Measurements from ENCODE around the gene ARRDC4.
"Not testable (repeated sequence)": the region's sequence is repeated elsewhere in the genome, so short reads cannot be mapped to it uniquely, and the experiment has no call there.

ARRDC4 gene

DNA sequence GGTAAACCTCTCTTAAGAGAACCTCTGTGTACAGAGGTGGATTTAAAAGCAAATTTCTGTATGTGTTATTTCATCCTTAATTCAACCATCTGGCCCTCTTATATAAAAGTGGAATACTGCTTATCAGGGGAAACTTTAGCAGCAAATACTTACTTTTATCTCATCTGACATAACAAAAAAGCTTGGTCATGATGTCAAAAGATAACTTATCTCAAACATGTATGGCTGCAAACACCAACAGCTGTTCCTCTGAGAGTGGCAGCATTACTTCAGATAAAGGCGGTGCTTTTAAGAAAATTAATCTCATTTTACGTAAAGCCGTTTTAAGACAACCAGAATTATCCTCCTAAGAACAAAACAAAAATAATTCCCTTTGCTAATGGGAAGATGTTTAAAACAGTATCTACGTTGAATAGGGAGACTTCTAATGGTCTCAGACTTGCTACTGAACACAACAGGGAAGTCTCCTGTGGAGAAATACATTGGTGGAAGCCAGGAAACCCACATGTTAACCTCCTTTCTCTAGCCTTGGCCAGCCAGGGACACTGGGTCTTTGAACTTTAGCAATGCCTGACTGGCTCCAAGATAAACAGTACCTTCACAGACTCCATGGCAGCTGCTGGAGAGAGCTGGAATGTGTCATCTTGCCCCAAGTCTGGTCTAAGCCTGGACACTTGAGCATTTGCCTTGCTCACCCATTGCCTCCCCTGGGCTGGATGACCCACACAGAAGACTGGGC is 18.1 kb downstream of the ARRDC4 start:
- H3K36me3 Mint-ChIP-seq (ENCODE audit: low read depth), result no peaks in the 10 kb centered on the region
- no peaks in the 10 kb centered on the region for H3K27me3 Mint-ChIP-seq
- no peak overlapping the region for H3K27ac Mint-ChIP-seq
- no peak overlapping the region for H3K4me3 Mint-ChIP-seq
- H3K9me3 Mint-ChIP-seq, result no peaks in the 10 kb centered on the region
- H3K4me1 Mint-ChIP-seq (ENCODE audit: low read depth), result no peaks in the 10 kb centered on the region

GRCh38 chr15:97979140-97979520 is 18.6 kb downstream of the ARRDC4 start:
- Mint-ChIP-seq H3K27ac (no peak overlapping the region), H3K27me3 (no peaks in the 10 kb centered on the region), H3K4me3 (no peak overlapping the region)

GRCh38 chr15:97981058-97981457 is 20.6 kb downstream of the ARRDC4 start:
- Mint-ChIP-seq H3K27ac (no peak overlapping the region), H3K4me3 (no peak overlapping the region), H3K9me3 (peaks cover 7% of the 10 kb centered on the region), H3K4me1 (ENCODE audit: low read depth) (no peaks in the 10 kb centered on the region), H3K36me3 (ENCODE audit: low read depth) (no peaks in the 10 kb centered on the region), H3K27me3 (no peaks in the 10 kb centered on the region)

More at GRCh38 chr15:97979140-97979520, 18.6 kb downstream of the ARRDC4 start:
- Mint-ChIP-seq H3K9me3 (no peaks in the 10 kb centered on the region), H3K4me1 (ENCODE audit: low read depth) (no peaks in the 10 kb centered on the region), H3K36me3 (ENCODE audit: low read depth) (no peaks in the 10 kb centered on the region)

DNA sequence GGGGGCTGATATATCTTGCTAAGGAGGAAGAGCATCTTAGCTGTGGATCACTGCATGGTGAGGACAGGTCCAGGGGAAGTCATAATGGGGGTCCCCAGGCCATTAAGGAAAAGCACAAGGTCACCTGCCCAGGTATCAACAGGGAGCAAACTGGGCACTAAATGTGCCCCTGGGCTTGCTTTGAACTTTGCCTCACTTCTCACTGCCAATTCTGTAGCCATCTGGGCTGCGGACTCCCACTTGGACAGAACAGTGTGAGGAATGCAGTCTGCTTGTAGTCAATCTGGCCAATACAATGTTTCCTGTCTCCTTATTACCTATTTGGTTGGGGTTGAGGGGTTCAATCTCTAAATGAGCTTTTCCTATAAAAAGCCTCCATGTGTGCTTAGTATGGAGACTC is 21.3 kb downstream of the ARRDC4 start:
- H3K4me3 Mint-ChIP-seq, result no peak overlapping the region
- H3K36me3 Mint-ChIP-seq (ENCODE audit: low read depth), result peaks cover 4% of the 10 kb centered on the region
- H3K9me3 Mint-ChIP-seq, result peaks cover 13% of the 10 kb centered on the region
- no peaks in the 10 kb centered on the region for H3K4me1 Mint-ChIP-seq (ENCODE audit: low read depth)
- no peaks in the 10 kb centered on the region for H3K27me3 Mint-ChIP-seq
- H3K27ac Mint-ChIP-seq, result no peak overlapping the region

DNA sequence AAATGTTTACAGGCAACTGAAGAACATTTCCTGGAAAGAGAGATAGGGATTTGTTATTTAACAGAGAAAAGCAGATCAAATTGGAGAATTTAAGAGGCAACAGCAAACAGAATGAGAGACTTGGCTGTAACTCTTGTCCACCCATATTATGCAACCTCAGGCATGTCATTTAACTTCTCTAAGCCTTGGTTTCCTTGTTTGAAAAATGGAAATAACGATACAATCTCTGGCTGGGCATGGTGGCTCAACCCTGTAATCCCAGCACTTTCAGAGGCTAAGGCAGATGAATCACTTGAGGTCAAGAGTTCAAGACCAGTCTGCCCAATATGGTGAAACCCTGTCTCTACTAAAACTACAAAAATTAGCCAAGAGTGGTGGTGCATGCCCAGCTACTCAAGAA is 23.7 kb downstream of the ARRDC4 start:
- Mint-ChIP-seq H3K27ac (no peak overlapping the region), H3K4me3 (no peak overlapping the region), H3K27me3 (no peaks in the 10 kb centered on the region), H3K36me3 (ENCODE audit: low read depth) (peaks cover 4% of the 10 kb centered on the region), H3K9me3 (peaks cover 19% of the 10 kb centered on the region), H3K4me1 (ENCODE audit: low read depth) (no peaks in the 10 kb centered on the region)

GRCh38 chr15:97985979-97986378 is 25.5 kb downstream of the ARRDC4 start:
- not testable (repeated sequence) for H3K36me3 Mint-ChIP-seq (ENCODE audit: low read depth); H3K4me3 Mint-ChIP-seq

DNA sequence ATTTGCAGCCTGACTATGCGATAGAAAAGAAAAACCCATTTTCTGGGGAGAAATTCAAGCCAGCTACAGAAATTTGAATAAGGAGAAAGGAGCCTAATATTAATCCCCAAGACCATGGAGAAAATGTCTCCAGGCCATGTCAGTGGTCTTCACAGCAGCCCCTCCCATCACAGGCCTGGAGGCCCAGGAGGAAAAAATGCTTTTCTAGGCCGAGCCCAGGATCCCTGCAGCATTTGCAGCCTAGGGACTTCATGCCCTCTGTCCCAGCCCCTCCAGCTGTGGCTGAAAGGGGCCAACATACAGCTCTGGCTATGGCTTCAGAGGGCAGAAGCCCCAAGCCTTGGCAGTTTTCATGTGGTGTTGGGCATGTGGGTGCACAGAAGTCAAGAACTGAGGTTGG is 26.3 kb downstream of the ARRDC4 start:
- no peak overlapping the region for H3K27ac Mint-ChIP-seq
- peaks cover 26% of the 10 kb centered on the region for H3K9me3 Mint-ChIP-seq
- H3K4me3 Mint-ChIP-seq, result no peak overlapping the region
- H3K36me3 Mint-ChIP-seq (ENCODE audit: low read depth), result peaks cover 4% of the 10 kb centered on the region
- no peaks in the 10 kb centered on the region for H3K27me3 Mint-ChIP-seq
- no peaks in the 10 kb centered on the region for H3K4me1 Mint-ChIP-seq (ENCODE audit: low read depth)

More at GRCh38 chr15:97985979-97986378, 25.5 kb downstream of the ARRDC4 start:
- not testable (repeated sequence) for H3K4me1 Mint-ChIP-seq (ENCODE audit: low read depth); H3K27me3 Mint-ChIP-seq; H3K27ac Mint-ChIP-seq
- peaks cover 26% of the 10 kb centered on the region for H3K9me3 Mint-ChIP-seq

DNA sequence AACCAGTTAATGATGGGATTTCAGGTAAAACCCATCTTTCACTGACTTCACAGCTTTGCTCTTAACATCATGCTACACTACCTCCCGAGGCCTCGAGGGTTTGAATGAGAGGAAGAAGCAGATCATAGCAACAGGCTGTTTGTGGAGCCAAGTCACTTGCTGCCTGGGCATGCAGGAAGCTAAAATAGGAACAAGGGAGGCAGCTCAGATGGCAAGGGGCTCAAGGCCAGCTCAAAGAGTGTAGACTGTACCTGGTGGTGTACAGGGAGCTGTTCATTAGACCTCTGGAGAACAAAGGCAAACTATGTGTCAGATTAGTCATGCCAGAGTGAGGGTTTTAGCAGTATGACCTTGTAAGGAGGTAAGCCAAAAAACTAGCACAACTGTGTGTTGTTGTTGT is 28.8 kb downstream of the ARRDC4 start:
- Mint-ChIP-seq H3K36me3 (ENCODE audit: low read depth) (peaks cover 4% of the 10 kb centered on the region), H3K9me3 (peaks cover 26% of the 10 kb centered on the region), H3K4me3 (no peak overlapping the region), H3K27me3 (no peaks in the 10 kb centered on the region), H3K4me1 (ENCODE audit: low read depth) (no peaks in the 10 kb centered on the region), H3K27ac (no peak overlapping the region)

DNA sequence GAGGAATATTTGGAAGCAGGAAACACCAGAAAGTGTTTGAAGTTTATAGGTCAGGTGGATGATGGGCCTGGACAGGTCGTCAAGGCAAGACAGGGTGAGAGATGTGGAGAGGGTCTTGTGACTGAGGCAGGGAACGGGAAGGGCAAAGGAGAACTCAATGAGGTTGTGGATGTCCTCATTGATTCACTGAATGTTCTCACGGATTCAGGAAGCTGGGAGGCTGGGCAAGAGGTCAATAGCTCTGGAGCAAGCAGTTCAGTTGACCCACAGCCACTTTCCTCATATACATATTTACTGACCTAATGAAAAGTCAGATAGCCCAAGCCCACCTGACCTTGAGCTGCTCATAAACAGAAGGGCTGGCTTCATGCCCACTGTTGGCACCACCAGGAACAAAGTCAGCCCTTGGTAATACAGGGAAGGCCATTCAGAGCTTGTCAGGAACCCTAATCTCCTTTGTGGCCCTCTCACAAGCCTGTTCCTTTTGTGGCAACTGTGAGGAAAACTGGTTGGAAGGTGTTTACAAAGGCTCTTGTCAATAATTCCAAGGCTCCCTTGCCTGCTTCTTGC is 31.6 kb downstream of the ARRDC4 start:
- peaks cover 13% of the 10 kb centered on the region for H3K9me3 Mint-ChIP-seq
- H3K27me3 Mint-ChIP-seq, result no peaks in the 10 kb centered on the region
- no peak overlapping the region for H3K4me3 Mint-ChIP-seq
- peaks cover 10% of the 10 kb centered on the region for H3K4me1 Mint-ChIP-seq (ENCODE audit: low read depth)
- no peaks in the 10 kb centered on the region for H3K36me3 Mint-ChIP-seq (ENCODE audit: low read depth)
- no peak overlapping the region for H3K27ac Mint-ChIP-seq

DNA sequence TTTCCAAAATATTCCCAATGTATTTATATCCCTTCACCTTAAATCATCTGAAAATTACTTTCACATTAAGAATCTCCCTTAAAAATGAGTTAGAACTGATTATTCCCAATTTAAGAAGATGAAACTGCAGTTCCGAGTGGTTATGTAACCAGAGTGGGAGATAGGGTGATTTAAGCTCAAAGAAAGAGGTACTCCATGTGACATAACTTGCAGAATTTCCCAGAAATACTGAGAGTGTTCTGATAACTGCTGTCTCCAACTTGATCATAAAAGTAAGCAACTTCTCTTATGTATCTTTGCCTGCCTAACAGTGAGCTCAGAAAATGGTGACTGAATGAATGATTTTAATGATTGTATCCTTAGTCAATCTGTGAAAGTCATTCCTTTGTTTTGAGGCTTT is 32.3 kb downstream of the ARRDC4 start:
- Mint-ChIP-seq H3K27me3 (no peaks in the 10 kb centered on the region), H3K9me3 (peaks cover 13% of the 10 kb centered on the region), H3K27ac (no peak overlapping the region), H3K36me3 (ENCODE audit: low read depth) (no peaks in the 10 kb centered on the region), H3K4me3 (no peak overlapping the region), H3K4me1 (ENCODE audit: low read depth) (peaks cover 10% of the 10 kb centered on the region)

- Mint-ChIP-seq H3K27me3 (no peaks in the 10 kb centered on the region), H3K36me3 (ENCODE audit: low read depth) (no peaks in the 10 kb centered on the region), H3K9me3 (peaks cover 8% of the 10 kb centered on the region), H3K4me1 (ENCODE audit: low read depth) (peaks cover 10% of the 10 kb centered on the region), H3K27ac (no peak overlapping the region), H3K4me3 (no peak overlapping the region)
Observed at GRCh38 chr15:97993310-97993738, 32.8 kb downstream of the ARRDC4 start.

DNA sequence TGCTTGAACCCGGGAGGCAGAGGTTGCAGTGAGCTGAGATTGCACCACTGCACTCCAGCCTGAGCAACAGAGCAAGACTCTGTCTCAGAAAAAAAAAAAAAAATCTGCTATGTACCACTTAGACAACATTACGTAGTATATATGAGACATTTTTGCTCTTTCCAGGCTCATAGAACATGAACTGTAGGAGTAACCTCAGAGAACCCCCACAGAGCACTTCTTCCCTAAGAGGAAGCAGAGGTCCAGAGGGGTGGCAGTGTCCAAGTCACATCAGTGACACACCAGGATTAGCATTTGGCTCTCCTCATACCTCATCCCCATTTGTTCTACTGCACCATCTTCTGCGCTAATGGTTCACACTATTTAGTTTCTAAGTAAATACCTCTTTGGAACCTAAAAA is 33.7 kb downstream of the ARRDC4 start:
- Mint-ChIP-seq H3K27me3 (no peaks in the 10 kb centered on the region), H3K27ac (no peak overlapping the region), H3K9me3 (peaks cover 6% of the 10 kb centered on the region), H3K4me1 (ENCODE audit: low read depth) (peaks cover 10% of the 10 kb centered on the region), H3K36me3 (ENCODE audit: low read depth) (no peaks in the 10 kb centered on the region), H3K4me3 (no peak overlapping the region)

DNA sequence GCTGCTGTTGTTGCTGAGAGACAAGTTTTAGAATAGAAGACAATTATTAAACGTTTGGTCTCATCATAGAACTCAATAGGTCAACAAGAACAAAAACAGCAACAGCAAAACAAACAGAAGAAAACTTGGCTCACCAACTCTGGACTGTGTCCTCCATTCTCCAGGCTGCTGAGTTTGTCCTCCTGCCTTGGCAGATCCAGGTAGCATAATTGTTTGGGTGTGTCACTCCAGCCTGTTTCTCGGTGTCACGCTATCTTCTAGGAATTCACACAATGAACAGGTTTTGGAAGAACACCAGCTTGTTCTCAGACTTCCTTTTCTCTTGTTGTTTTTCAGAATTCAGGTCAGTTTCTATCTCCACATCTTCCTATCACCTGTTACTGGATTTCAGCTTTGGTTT is 34.7 kb downstream of the ARRDC4 start:
- peaks cover 10% of the 10 kb centered on the region for H3K4me1 Mint-ChIP-seq (ENCODE audit: low read depth)
- no peak overlapping the region for H3K27ac Mint-ChIP-seq
- no peak overlapping the region for H3K4me3 Mint-ChIP-seq
- H3K27me3 Mint-ChIP-seq, result no peaks in the 10 kb centered on the region
- H3K9me3 Mint-ChIP-seq, result peaks cover 3% of the 10 kb centered on the region
- H3K36me3 Mint-ChIP-seq (ENCODE audit: low read depth), result no peaks in the 10 kb centered on the region

GRCh38 chr15:97995881-97996603 is 35.5 kb downstream of the ARRDC4 start:
- H3K9me3 Mint-ChIP-seq, result no peaks in the 10 kb centered on the region
- H3K27me3 Mint-ChIP-seq, result no peaks in the 10 kb centered on the region
- H3K27ac Mint-ChIP-seq, result no peak overlapping the region
- H3K36me3 Mint-ChIP-seq (ENCODE audit: low read depth), result no peaks in the 10 kb centered on the region
- peaks cover 10% of the 10 kb centered on the region for H3K4me1 Mint-ChIP-seq (ENCODE audit: low read depth)
- no peak overlapping the region for H3K4me3 Mint-ChIP-seq

DNA sequence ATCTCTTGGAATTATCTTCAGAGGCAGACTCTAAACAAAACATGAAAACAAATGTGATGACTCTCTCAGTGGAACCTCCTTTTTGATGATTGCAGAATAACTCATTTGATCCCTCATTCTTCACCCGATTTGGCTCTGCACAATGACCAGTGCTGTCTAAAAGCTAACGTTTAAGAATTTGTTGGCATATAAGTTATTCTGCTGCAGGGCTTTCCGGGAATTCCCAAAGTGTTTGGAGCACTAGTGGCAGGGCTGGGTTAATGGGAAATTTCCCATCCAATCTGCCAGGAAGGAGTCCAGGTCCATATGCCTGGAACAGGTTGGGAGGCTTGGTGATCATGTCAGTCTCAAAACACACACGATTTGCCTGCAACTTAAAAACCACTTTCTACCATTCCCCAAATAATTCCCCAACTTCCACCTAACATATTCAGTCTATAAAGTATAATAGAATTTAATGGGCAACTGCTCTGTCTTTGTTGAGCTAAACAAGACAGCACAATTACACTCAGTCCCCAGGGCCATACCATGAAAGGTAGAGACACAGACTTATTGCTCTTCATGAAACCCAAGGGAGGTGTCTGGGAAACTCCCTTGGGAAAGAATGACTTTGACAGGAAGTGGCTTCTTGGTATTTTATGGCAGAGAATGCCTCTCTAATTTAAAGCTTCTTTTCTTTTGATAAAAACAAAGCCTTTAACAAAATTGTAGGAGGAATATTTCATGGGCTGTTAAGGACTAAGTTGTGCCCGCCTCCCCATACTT is 38.0 kb downstream of the ARRDC4 start:
- Mint-ChIP-seq H3K4me1 (ENCODE audit: low read depth) (peaks cover 10% of the 10 kb centered on the region), H3K27ac (no peak overlapping the region), H3K9me3 (no peaks in the 10 kb centered on the region), H3K4me3 (no peak overlapping the region), H3K27me3 (no peaks in the 10 kb centered on the region), H3K36me3 (ENCODE audit: low read depth) (no peaks in the 10 kb centered on the region)
